ENCODE results near the gene FABP3. TPM values are rescaled to one million over a fixed set of nuclear protein-coding genes. Genes with fewer than 3 reads are reported as not detected.

The FABP3 gene
- total and polyA plus RNA-seq, 2 of the 4 experiments (the other 2 are of a cell fraction) = 4.8 to 8.6 TPM

GRCh38 chr1:31381394-31382294 lies 8.8 kb upstream of the FABP3 start:
- H4K20me1 ChIP-seq (ENCODE audit: insufficient read depth, low read length) = no peaks in the 10 kb centered on the region
- H3K4me3 ChIP-seq (ENCODE audit: insufficient read depth, low read depth, low read length) = no peak overlapping the region
- no peak overlapping the region for H2BK15ac ChIP-seq (ENCODE audit: low read depth, low read length)
- H3K9me3 ChIP-seq (ENCODE audit: control insufficient read depth, insufficient read depth, low read length) = no peaks in the 10 kb centered on the region
- CTCF ChIA-PET = no interaction called here
- no peak overlapping the region for H3K4ac ChIP-seq (ENCODE audit: low read depth, low read length)
- DNase-seq (no peak), ATAC-seq (ENCODE audit: low read depth) (no peak)
- H2AFZ ChIP-seq (replicated peaks; ENCODE audit: low read length, poor library complexity) = no peak overlapping the region
- no peak overlapping the region for H3K23ac ChIP-seq (ENCODE audit: low read depth, low read length)
- no peak overlapping the region for H2BK120ac ChIP-seq (ENCODE audit: low read depth, low read length)
- no peak overlapping the region for H2BK5ac ChIP-seq (ENCODE audit: low read depth, low read length, poor library complexity, severe bottlenecking)
- intact Hi-C loops (cut with micrococcal nuclease) (no loop called here), dilution Hi-C loops (cut with HindIII; ENCODE audit: low sequenced_read_pairs, unreplicated experiment) (no loop called here), in situ Hi-C loops (cut with MboI; ENCODE audit: low sequenced_read_pairs) (no loop called here)
- no peak overlapping the region for H2AK9ac ChIP-seq (replicated peaks; ENCODE audit: low read depth, low read length, poor library complexity)
- H3K14ac ChIP-seq (replicated peaks; ENCODE audit: low read depth, low read length) = no peak overlapping the region
- no peak overlapping the region for H3K56ac ChIP-seq (ENCODE audit: extremely low read depth, insufficient read depth, low read length)
- H3K18ac ChIP-seq (ENCODE audit: low read depth, low read length) = no peak overlapping the region
- TF ChIP-seq CTCF (conservative IDR thresholded peaks at IDR 0.05; ENCODE audit: low read depth, low read length) = no peak
- no peak for TF ChIP-seq CHD1 (IDR thresholded peaks at IDR 0.05; ENCODE audit: low read depth, low read length)
- no peak for TF ChIP-seq MXI1 (IDR thresholded peaks at IDR 0.05; ENCODE audit: borderline replicate concordance, low read depth, low read length)
- TF ChIP-seq, protein P1, sequence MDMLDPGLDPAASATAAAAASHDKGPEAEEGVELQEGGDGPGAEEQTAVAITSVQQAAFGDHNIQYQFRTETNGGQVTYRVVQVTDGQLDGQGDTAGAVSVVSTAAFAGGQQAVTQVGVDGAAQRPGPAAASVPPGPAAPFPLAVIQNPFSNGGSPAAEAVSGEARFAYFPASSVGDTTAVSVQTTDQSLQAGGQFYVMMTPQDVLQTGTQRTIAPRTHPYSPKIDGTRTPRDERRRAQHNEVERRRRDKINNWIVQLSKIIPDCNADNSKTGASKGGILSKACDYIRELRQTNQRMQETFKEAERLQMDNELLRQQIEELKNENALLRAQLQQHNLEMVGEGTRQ (IDR thresholded peaks at IDR 0.05; ENCODE audit: low read depth, low read length) = no peak
- TF ChIP-seq BHLHE40 (IDR thresholded peaks at IDR 0.05; ENCODE audit: low read depth, low read length) = no peak
- TF ChIP-seq NFE2L2 (IDR thresholded peaks at IDR 0.05; ENCODE audit: low read depth, low read length) = no peak
- TF ChIP-seq CEBPB (IDR thresholded peaks at IDR 0.05; ENCODE audit: low read depth, low read length) = no peak
- TF ChIP-seq RFX5 (IDR thresholded peaks at IDR 0.05; ENCODE audit: low read depth, low read length) = no peak
- no peak for TF ChIP-seq SMC3 (IDR thresholded peaks at IDR 0.05; ENCODE audit: low read depth, low read length)
- TF ChIP-seq RAD21 (IDR thresholded peaks at IDR 0.05; ENCODE audit: low read length) = no peak
- TF ChIP-seq RCOR1 (IDR thresholded peaks at IDR 0.05; ENCODE audit: insufficient replicate concordance, low read length) = no peak
- TF ChIP-seq ELK1 (IDR thresholded peaks at IDR 0.05; ENCODE audit: borderline replicate concordance, low read depth, low read length) = no peak
- TF ChIP-seq MAFK (IDR thresholded peaks at IDR 0.05; ENCODE audit: low read depth, low read length) = no peak
- H3K9me1 ChIP-seq (ENCODE audit: insufficient read depth, low read length) = no peaks in the 10 kb centered on the region
- H2BK20ac ChIP-seq (ENCODE audit: low read depth, low read length) = no peak overlapping the region
- WGBS, 2 experiments (ENCODE audit: extremely low coverage in 2 of 2, insufficient read length in 1 of 2) = 100% methylated on average over 1 of the region's 6 CpGs; no CpG with 5 or more reads in 1 of the 2 experiments
- no peak overlapping the region for H4K8ac ChIP-seq (ENCODE audit: low read depth in 2 of 2, low read length in 2 of 2)
- H3K4me1 ChIP-seq (ENCODE audit: control insufficient read depth, insufficient read depth, low read length) = peaks cover 2% of the 10 kb centered on the region; the same call in 1 of the 2 replicates
- no peak overlapping the region for H4K91ac ChIP-seq (ENCODE audit: insufficient read depth, low read depth, low read length)
- no TSS peak for BruUV-seq (replicated peaks)
- H2AK5ac ChIP-seq (ENCODE audit: low read depth, low read length) = no peak overlapping the region
- H4K5ac ChIP-seq (ENCODE audit: low read depth, low read length) = no peak overlapping the region
- no peak overlapping the region for H3K9ac ChIP-seq (ENCODE audit: low read depth, low read length)
- POLR2A ChIA-PET (ENCODE audit: unreplicated experiment) = no interaction called here
- no peak overlapping the region for H3K4me2 ChIP-seq (ENCODE audit: low read depth, low read length)
- H3K27me3 ChIP-seq (ENCODE audit: control insufficient read depth, insufficient read depth, low read length) = peaks cover 5% of the 10 kb centered on the region; the same call in 1 of the 2 replicates
- no peak overlapping the region for H3K27ac ChIP-seq (ENCODE audit: insufficient read depth, low read length)
- no peaks in the 10 kb centered on the region for H3K36me3 ChIP-seq (ENCODE audit: control insufficient read depth, insufficient read depth, low read length)
- no peaks in the 10 kb centered on the region for H3K79me1 ChIP-seq (ENCODE audit: low read depth in 1 of 2, low read length in 2 of 2)

All from IMR-90 (cell line).